Airway epithelial cell (primary cell): ENCODE data around the gene RELA. TPM values are rescaled to one million over a fixed set of nuclear protein-coding genes. Genes with fewer than 3 reads are reported as not detected.

Experiments
- total RNA-seq: library from RNA; depleted of rRNA; stranded (reverse); fragments of >200 nt; gene quantifications from 2 replicates; pipeline ENCODE4 v1.2.3, GENCODE V29; 2015

Gene RELA
- 35.5 and 68.3 TPM in 2 replicates for total RNA-seq

DNA sequence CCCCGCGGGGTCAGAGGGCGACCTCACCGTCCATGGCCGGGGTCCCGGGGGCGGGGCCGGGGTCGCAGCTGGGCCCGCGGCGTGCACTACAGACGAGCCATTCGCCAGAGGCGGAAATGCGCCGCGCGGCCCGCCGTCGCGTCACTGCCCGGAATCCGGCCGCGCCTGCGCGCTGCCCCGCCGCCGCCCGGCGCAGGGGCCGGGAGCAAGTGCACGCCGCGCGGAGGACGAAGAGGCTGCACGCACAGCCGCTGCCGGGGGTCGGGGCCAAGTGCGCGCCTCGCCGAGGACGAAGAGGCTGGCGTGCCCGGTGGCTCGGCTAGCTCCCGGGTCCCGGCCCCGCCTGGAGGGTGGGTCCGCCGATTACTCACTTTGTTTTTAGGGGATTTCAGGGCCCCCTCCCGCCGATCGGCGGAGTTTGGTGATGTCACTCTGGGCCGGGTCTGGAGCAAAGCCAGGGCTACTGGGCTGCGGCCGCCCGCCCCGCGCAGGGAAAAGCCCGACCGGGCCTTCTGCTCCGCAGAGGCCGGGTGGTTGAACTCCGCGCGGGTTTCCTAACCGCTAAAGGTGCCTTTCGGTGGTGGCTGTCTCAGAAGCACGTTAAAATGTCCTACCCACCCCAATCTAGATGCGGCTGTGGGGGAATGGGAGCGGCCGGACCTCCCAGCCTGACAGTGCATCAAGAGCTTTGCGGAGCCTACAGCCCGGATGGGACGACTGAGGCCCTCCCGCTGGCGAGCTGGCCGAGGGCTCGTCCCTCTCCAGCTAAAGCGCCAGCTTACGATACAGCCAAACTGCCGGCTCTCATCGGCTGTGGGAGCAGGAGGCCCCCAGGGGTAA, at the start of gene RELA:
Gene RELA (minus strand): TSS at position 118 of the 840 bp plus-strand sequence. CDS start 84 bp downstream, at position 34.

DNA sequence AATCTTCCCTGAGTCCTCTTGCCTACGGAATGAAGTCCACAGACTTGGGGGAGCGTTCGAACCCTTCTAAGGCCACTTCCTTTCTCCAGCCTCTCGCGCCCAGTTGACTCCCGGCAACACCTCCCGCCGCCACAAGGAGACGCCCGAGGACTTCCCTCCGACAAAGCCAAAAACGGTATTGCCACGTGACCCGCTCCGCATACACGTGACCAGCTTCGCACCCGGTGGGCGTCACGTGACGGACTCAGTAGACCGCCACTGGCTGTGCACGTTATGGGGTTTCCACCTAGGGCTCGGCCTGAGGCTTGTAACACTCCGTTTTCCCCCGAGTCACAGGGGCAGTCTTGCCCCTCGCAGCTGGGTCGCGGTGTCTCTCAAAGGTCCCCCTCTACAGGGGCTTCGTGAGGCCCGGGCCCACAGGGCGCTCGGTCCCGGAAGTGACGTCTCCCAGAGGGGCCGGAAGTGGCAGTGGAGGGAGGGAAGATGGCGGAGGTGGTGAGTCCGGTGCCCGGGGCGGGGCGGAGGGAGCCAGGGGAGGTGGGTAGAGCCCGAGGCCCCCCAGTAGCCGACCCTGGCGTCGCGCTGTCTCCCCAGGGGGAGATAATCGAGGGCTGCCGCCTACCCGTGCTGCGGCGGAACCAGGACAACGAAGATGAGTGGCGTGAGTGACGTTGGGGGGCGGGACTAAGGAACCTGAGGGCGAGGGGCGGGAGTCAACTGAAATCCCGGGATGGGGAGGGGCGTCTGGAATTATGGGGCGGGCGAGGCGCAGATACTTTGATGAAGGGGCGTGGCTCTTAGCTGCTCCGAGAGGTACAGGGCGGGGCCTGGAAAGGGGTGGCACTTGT, 49.3 kb upstream of the RELA start, which contains the start of gene KAT5:
Gene KAT5 (plus strand): TSS at position 468 of the 848 bp plus-strand sequence. CDS start 16 bp downstream, at position 484.

DNA sequence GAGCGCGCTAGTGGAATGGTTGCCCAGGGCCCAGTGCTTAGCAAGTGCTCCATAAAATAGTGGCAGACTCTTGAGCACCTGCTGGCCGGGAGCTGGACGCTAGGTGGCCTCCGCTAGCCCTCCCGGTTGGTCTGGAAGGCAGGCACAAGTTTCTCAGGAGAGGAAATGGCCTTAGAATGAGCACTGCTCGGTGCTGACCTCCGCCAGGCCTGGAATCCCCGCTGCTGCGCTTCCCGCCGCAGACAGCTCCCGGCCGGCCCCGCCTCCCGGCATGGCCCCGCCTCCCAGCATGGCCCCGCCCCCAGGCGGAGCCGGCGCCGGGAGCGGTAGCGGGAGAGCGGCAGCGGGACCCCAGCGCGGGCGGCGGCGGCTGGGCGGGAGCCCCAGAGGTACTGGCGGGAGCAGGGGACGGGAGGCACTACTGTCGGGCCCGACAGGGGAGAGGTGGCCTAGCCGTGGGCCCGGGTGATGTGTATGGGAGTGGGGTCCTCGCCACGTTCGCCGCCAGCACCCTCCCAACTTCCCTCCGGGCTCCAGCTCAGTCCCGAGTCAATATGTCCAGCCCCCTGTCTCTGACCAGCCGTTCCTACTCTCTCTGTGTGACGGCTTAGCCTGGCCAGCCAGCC, 24.8 kb downstream of the RELA start, which contains the start of gene SIPA1:
Gene SIPA1 (plus strand): TSS at position 308 of the 626 bp plus-strand sequence. CDS start 2,821 bp downstream, outside the sequence.

DNA sequence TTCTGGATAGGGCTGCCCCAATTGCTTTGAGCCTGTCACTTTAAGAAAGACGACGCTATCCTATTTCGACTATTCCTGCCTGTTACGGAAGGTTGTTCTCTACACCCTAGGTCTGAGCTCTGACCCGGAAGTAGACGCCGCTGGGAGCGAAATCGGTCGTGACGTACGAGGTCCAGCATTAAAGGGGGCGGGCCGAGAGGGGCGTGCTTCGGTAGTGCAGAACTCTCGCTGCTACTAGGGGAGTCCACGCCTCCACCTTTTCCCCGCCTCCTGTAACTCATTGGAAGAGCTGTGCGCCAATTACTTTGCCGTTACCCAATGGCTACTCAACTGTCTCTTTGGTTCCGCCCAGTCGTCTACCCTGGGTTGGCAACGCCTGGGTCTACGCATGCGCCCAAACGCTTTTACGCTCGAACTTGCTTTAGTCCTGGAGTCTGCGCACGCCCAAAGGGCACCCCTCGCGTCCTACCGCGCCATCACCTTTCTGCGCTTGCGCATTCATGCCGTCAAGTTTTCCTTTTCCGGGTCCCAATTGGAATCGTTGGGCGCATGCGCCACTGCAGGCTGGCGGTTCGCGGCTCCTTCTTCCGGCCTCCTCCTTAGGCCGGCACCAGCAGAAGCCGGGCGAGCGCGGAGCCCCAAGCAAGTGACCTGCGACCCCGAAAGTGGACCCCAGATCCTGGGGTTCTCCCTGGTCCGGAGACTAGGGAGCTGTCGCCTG, 47.3 kb downstream of the RELA start, which contains the start of gene PCNX3:
Gene PCNX3 (plus strand): TSS at position 548 of the 721 bp plus-strand sequence. CDS start 536 bp downstream, outside the sequence.

Other genes starting within 250 kb of the RELA start
- gene NEAT1, start 240.1 kb downstream of the RELA start, total RNA-seq = 23.1 and 31.5 TPM in 2 replicates
- gene MALAT1, start 163.9 kb downstream of the RELA start, total RNA-seq = 1,648 and 1,826 TPM in 2 replicates
- gene SCYL1, start 137.8 kb downstream of the RELA start, total RNA-seq = 62.1 and 72.4 TPM in 2 replicates
- gene LTBP3, start 104.6 kb downstream of the RELA start, total RNA-seq = 47.3 and 70.5 TPM in 2 replicates
- 66.6 and 104 TPM in 2 replicates for gene ZNRD2, start 92.4 kb downstream of the RELA start, total RNA-seq
- gene FAM89B, start 90.4 kb downstream of the RELA start, total RNA-seq = 34.2 and 40.8 TPM in 2 replicates
- gene EHBP1L1, start 86.9 kb downstream of the RELA start, total RNA-seq = 40.9 and 63.1 TPM in 2 replicates
- 2.9 and 5.2 TPM in 2 replicates for gene KCNK7, start 67.1 kb downstream of the RELA start, total RNA-seq
- 32.6 and 39.1 TPM in 2 replicates for gene MAP3K11, start 48.7 kb downstream of the RELA start, total RNA-seq
- gene PCNX3, start 47.1 kb downstream of the RELA start, total RNA-seq = 33.0 and 43.0 TPM in 2 replicates
- 9.7 and 14.6 TPM in 2 replicates for gene SIPA1, start 24.8 kb downstream of the RELA start, total RNA-seq
- 33.8 and 37.9 TPM in 2 replicates for gene KAT5, start 49.3 kb upstream of the RELA start, total RNA-seq
- gene RNASEH2C, start 57.9 kb upstream of the RELA start, total RNA-seq = 61.6 and 92.6 TPM in 2 replicates
- 21.3 and 24.3 TPM in 2 replicates for gene AP5B1, start 118.1 kb upstream of the RELA start, total RNA-seq
- gene OVOL1, start 124.1 kb upstream of the RELA start, total RNA-seq = 26.4 and 31.0 TPM in 2 replicates
- gene SNX32, start 171.0 kb upstream of the RELA start, total RNA-seq = 0.14 and 0.56 TPM in 2 replicates
- gene CFL1, start 195.3 kb upstream of the RELA start, total RNA-seq = 1,465 and 1,537 TPM in 2 replicates
- 23.6 and 28.4 TPM in 2 replicates for gene MUS81, start 197.5 kb upstream of the RELA start, total RNA-seq
- 12.8 and 27.5 TPM in 2 replicates for gene EFEMP2, start 209.9 kb upstream of the RELA start, total RNA-seq
- not detected in 2 replicates for gene CTSW, start 216.9 kb upstream of the RELA start, total RNA-seq
- 89.0 and 143 TPM in 2 replicates for gene FIBP, start 225.6 kb upstream of the RELA start, total RNA-seq
- 93.7 and 145 TPM in 2 replicates for gene CCDC85B, start 227.8 kb upstream of the RELA start, total RNA-seq
- 63.3 and 87.1 TPM in 2 replicates for gene FOSL1, start 237.5 kb upstream of the RELA start, total RNA-seq